GM23338 (cell line): ENCODE measurements around the gene UBE2I. TPM values are rescaled to one million over a fixed set of nuclear protein-coding genes. Genes with fewer than 3 reads are reported as not detected.
"Not testable (repeated sequence)": the region's sequence is repeated elsewhere in the genome, so short reads cannot be mapped to it uniquely, and the experiment has no call there.

Source experiments
- ATAC-seq: fragments of 200-7000 bp; cut with Tn5 transposase; 3 replicates; pipeline ENCODE4 v1.9.1; 2020
- DNase-seq: peaks from one replicate; pipeline ENCODE4 v3.0.0-alpha.2; 2015; ENCODE audit warnings: low spot score
- H2AFZ ChIP-seq: fragments of 200-600 bp; sonication (generic); 2 replicates; pipeline ENCODE4 v1.8.0; 2016; ENCODE audit warnings: antibody characterized with exemption, mild to moderate bottlenecking, moderate library complexity
- H3F3A ChIP-seq: fragments of 200-600 bp; sonication (generic); replicated peaks from 2 replicates; pipeline ENCODE4 v1.8.0; 2017; ENCODE audit warnings: antibody characterized with exemption, mixed run types, low read depth
- H3K27ac ChIP-seq: fragments of 200-600 bp; sonication (generic); 2 replicates; pipeline ENCODE4 v1.6.1; 2016; ENCODE audit warnings: low read depth
- H3K27me3 ChIP-seq: fragments of 200-600 bp; sonication (generic); 2 replicates; pipeline ENCODE4 v1.8.0; 2016; ENCODE audit warnings: mild to moderate bottlenecking, mixed run types, moderate library complexity; ENCODE audit not compliant: insufficient read depth
- H3K36me3 ChIP-seq: fragments of 200-600 bp; sonication (generic); 2 replicates; pipeline ENCODE4 v1.8.0; 2016; ENCODE audit warnings: mild to moderate bottlenecking; ENCODE audit not compliant: insufficient read depth
- H3K4me1 ChIP-seq: fragments of 200-600 bp; sonication (generic); 2 replicates; pipeline ENCODE4 v1.8.0; 2016; ENCODE audit warnings: mild to moderate bottlenecking, moderate library complexity; ENCODE audit not compliant: insufficient read depth
- H3K4me2 ChIP-seq: fragments of 200-600 bp; sonication (generic); 2 replicates; pipeline ENCODE4 v1.7.1; 2017; ENCODE audit warnings: mixed run types
- H3K4me3 ChIP-seq: fragments of 200-600 bp; sonication (generic); 2 replicates; pipeline ENCODE4 v1.6.1; 2016; ENCODE audit warnings: mixed run types
- H3K79me2 ChIP-seq: fragments of 200-600 bp; sonication (generic); replicated peaks from 2 replicates; pipeline ENCODE4 v1.8.0; 2017; ENCODE audit warnings: mild to moderate bottlenecking; ENCODE audit not compliant: insufficient read depth
- H3K9me2 ChIP-seq: fragments of 200-600 bp; sonication (generic); 2 replicates; pipeline ENCODE4 v1.8.0; 2017; ENCODE audit not compliant: insufficient read depth
- H4K20me1 ChIP-seq: fragments of 200-600 bp; sonication (generic); replicated peaks from 2 replicates; pipeline ENCODE4 v1.8.0; 2017; ENCODE audit warnings: mild to moderate bottlenecking; ENCODE audit not compliant: insufficient read depth
- H3K27ac Mint-ChIP-seq: 2 replicates; pipeline ENCODE4 v1.8.0; 2020; ENCODE audit warnings: inconsistent platforms, mild to moderate bottlenecking, moderate library complexity, mixed read lengths
- H3K27me3 Mint-ChIP-seq: 3 replicates; pipeline ENCODE4 v1.8.0; 2022; ENCODE audit warnings: low read depth, mild to moderate bottlenecking, moderate library complexity, mixed read lengths, inconsistent platforms; ENCODE audit not compliant: insufficient read depth, poor library complexity
- H3K36me3 Mint-ChIP-seq: 3 replicates; pipeline ENCODE4 v1.8.0; 2021; ENCODE audit warnings: low read depth, mild to moderate bottlenecking, inconsistent platforms, moderate library complexity, mixed read lengths
- H3K4me1 Mint-ChIP-seq: 3 replicates; pipeline ENCODE4 v1.8.0; 2020; ENCODE audit warnings: mild to moderate bottlenecking, inconsistent platforms, mixed read lengths
- H3K4me3 Mint-ChIP-seq: 3 replicates; pipeline ENCODE4 v1.8.0; 2021; ENCODE audit warnings: moderate library complexity, mild to moderate bottlenecking, inconsistent platforms, mixed read lengths
- H3K9me3 Mint-ChIP-seq: 3 replicates; pipeline ENCODE4 v1.8.0; 2020; ENCODE audit warnings: moderate library complexity, mild to moderate bottlenecking, inconsistent platforms, mixed read lengths
- EZH2 ChIP-seq: fragments of 200-600 bp; sonication (generic); IDR thresholded peaks from one replicate; pipeline ENCODE4 v1.8.0; 2017; ENCODE audit warnings: antibody characterized with exemption, mild to moderate bottlenecking, low read depth; ENCODE audit not compliant: unreplicated experiment
- EZH2phosphoT487 ChIP-seq: fragments of 200-600 bp; sonication (generic); IDR thresholded peaks from one replicate; pipeline ENCODE4 v1.8.1; 2018; ENCODE audit warnings: antibody characterized with exemption; ENCODE audit not compliant: unreplicated experiment
- NANOG ChIP-seq: IDR thresholded peaks from 2 replicates; pipeline ENCODE4 v1.6.1; 2016; ENCODE audit warnings: antibody characterized with exemption, borderline replicate concordance
- ZNF114 ChIP-seq: fragments of 250-450 bp; sonication (Bioruptor Pico); IDR thresholded peaks from 2 replicates; pipeline ENCODE4 v1.5.0; 2020; ENCODE audit warnings: mild to moderate bottlenecking, moderate library complexity
- ZNF331 ChIP-seq: fragments of 250-450 bp; sonication (Bioruptor Pico); IDR thresholded peaks from 2 replicates; pipeline ENCODE4 v1.5.0; 2020; ENCODE audit warnings: low read depth, mild to moderate bottlenecking, moderate library complexity
- polyA plus RNA-seq: library from polyadenylated mRNA; unstranded; fragments of >200 nt; fragmentation: Nextera tagmentation; extraction: Ambion mirVana; gene quantifications from 2 replicates; pipeline ENCODE4 v1.2.1, GENCODE V29; 2016
- total RNA-seq: library from RNA; depleted of rRNA; stranded (reverse); fragments of >200 nt; shearing (Covaris generic); gene quantifications from 2 replicates; pipeline ENCODE4 v1.2.3, GENCODE V29; 2014
- TF ChIP-seq, protein P1 (sequence below): fragments of 250-450 bp; sonication (Bioruptor Pico); IDR thresholded peaks from 2 replicates; pipeline ENCODE4 v1.5.0; 2020; ENCODE audit warnings: mild to moderate bottlenecking, moderate library complexity
- TF ChIP-seq, protein P2 (sequence below): IDR thresholded peaks from one replicate; pipeline ENCODE4 v1.6.1; 2018; ENCODE audit warnings: antibody characterized with exemption; ENCODE audit not compliant: unreplicated experiment

The UBE2I gene
- total and polyA plus RNA-seq, 2 experiments from 2014 or later, result 116 to 220 TPM

DNA sequence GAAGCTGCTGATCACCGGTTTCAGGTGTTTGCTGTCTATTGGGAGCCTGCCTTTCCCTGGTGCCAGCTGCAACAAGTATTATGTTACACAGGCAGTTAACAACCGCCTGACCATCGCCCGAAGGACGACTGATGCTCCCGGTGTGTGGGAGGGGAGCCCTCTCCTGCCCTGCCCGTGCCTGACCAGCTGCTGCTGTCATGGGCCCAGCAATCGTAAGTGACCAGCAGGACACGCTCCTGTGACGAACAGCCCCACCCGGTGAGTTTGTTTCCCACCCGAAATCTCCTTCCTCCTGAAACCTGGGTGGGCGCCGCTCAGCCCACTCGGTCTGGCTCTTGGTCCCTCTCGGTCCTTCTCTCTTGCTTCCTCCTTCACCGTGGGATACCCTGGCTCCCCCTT, 17.9 kb upstream of the UBE2I start:
- H2AFZ ChIP-seq, result no peak overlapping the region
- peaks cover 46% of the 10 kb centered on the region for H3K27me3 Mint-ChIP-seq
- H3K79me2 ChIP-seq, result no peaks in the 10 kb centered on the region
- H3K9me3 Mint-ChIP-seq, result no peaks in the 10 kb centered on the region
- H3K27me3 ChIP-seq, result peaks cover 32% of the 10 kb centered on the region
- H3F3A ChIP-seq, result peaks cover 6% of the 10 kb centered on the region; the same call in 1 of the 2 replicates
- no peak overlapping the region for H3K4me3 ChIP-seq
- H4K20me1 ChIP-seq, result no peaks in the 10 kb centered on the region
- no peak overlapping the region for H3K27ac Mint-ChIP-seq
- peaks cover 25% of the 10 kb centered on the region for H3K4me1 ChIP-seq
- H3K36me3 ChIP-seq, result no peaks in the 10 kb centered on the region
- no peaks in the 10 kb centered on the region for H3K36me3 Mint-ChIP-seq
- H3K4me2 ChIP-seq, result no peak overlapping the region
- ATAC-seq (no peak), DNase-seq (no peak)
- H3K9me2 ChIP-seq, result no peaks in the 10 kb centered on the region
- H3K27ac ChIP-seq, result no peak overlapping the region
- H3K4me3 Mint-ChIP-seq, result no peak overlapping the region
- TF ChIP-seq ZNF114 (no peak), EZH2 (no peak), EZH2phosphoT487 (no peak), NANOG (no peak), ZNF331 (CRISPR knock-in tag) (no peak)
- TF ChIP-seq, protein P1, sequence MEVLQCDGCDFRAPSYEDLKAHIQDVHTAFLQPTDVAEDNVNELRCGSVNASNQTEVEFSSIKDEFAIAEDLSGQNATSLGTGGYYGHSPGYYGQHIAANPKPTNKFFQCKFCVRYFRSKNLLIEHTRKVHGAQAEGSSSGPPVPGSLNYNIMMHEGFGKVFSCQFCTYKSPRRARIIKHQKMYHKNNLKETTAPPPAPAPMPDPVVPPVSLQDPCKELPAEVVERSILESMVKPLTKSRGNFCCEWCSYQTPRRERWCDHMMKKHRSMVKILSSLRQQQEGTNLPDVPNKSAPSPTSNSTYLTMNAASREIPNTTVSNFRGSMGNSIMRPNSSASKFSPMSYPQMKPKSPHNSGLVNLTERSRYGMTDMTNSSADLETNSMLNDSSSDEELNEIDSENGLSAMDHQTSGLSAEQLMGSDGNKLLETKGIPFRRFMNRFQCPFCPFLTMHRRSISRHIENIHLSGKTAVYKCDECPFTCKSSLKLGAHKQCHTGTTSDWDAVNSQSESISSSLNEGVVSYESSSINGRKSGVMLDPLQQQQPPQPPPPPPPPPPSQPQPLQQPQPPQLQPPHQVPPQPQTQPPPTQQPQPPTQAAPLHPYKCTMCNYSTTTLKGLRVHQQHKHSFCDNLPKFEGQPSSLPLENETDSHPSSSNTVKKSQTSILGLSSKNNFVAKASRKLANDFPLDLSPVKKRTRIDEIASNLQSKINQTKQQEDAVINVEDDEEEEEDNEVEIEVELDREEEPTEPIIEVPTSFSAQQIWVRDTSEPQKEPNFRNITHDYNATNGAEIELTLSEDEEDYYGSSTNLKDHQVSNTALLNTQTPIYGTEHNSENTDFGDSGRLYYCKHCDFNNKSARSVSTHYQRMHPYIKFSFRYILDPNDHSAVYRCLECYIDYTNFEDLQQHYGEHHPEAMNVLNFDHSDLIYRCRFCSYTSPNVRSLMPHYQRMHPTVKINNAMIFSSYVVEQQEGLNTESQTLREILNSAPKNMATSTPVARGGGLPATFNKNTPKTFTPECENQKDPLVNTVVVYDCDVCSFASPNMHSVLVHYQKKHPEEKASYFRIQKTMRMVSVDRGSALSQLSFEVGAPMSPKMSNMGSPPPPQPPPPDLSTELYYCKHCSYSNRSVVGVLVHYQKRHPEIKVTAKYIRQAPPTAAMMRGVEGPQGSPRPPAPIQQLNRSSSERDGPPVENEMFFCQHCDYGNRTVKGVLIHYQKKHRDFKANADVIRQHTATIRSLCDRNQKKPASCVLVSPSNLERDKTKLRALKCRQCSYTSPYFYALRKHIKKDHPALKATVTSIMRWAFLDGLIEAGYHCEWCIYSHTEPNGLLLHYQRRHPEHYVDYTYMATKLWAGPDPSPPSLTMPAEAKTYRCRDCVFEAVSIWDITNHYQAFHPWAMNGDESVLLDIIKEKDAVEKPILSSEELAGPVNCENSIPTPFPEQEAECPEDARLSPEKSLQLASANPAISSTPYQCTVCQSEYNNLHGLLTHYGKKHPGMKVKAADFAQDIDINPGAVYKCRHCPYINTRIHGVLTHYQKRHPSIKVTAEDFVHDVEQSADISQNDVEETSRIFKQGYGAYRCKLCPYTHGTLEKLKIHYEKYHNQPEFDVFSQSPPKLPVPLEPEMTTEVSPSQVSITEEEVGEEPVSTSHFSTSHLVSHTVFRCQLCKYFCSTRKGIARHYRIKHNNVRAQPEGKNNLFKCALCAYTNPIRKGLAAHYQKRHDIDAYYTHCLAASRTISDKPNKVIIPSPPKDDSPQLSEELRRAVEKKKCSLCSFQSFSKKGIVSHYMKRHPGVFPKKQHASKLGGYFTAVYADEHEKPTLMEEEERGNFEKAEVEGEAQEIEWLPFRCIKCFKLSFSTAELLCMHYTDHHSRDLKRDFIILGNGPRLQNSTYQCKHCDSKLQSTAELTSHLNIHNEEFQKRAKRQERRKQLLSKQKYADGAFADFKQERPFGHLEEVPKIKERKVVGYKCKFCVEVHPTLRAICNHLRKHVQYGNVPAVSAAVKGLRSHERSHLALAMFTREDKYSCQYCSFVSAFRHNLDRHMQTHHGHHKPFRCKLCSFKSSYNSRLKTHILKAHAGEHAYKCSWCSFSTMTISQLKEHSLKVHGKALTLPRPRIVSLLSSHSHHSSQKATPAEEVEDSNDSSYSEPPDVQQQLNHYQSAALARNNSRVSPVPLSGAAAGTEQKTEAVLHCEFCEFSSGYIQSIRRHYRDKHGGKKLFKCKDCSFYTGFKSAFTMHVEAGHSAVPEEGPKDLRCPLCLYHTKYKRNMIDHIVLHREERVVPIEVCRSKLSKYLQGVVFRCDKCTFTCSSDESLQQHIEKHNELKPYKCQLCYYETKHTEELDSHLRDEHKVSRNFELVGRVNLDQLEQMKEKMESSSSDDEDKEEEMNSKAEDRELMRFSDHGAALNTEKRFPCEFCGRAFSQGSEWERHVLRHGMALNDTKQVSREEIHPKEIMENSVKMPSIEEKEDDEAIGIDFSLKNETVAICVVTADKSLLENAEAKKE, result no peak
- TF ChIP-seq, protein P2, sequence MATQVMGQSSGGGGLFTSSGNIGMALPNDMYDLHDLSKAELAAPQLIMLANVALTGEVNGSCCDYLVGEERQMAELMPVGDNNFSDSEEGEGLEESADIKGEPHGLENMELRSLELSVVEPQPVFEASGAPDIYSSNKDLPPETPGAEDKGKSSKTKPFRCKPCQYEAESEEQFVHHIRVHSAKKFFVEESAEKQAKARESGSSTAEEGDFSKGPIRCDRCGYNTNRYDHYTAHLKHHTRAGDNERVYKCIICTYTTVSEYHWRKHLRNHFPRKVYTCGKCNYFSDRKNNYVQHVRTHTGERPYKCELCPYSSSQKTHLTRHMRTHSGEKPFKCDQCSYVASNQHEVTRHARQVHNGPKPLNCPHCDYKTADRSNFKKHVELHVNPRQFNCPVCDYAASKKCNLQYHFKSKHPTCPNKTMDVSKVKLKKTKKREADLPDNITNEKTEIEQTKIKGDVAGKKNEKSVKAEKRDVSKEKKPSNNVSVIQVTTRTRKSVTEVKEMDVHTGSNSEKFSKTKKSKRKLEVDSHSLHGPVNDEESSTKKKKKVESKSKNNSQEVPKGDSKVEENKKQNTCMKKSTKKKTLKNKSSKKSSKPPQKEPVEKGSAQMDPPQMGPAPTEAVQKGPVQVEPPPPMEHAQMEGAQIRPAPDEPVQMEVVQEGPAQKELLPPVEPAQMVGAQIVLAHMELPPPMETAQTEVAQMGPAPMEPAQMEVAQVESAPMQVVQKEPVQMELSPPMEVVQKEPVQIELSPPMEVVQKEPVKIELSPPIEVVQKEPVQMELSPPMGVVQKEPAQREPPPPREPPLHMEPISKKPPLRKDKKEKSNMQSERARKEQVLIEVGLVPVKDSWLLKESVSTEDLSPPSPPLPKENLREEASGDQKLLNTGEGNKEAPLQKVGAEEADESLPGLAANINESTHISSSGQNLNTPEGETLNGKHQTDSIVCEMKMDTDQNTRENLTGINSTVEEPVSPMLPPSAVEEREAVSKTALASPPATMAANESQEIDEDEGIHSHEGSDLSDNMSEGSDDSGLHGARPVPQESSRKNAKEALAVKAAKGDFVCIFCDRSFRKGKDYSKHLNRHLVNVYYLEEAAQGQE, result no peak
- peaks cover 38% of the 10 kb centered on the region for H3K4me1 Mint-ChIP-seq

DNA sequence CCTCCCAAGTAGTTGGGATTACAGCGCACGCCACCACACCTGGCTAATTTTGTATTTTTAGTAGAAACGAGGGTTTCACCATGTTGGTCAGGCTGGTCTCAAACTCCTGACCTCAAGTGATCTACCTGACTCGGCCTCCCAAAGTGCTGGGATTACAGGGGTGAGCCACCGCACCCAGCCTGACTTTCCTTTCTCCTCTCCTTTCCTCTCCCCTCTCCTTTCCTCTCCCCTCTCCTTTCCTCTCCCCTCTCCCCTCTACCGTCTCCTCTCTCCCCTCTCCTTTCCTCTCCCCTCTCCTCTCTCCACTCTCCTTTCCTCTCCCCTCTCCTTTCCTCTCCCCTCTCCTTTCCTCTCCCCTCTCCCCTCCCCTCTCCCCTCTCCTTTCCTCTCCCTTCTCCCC, 17.2 kb upstream of the UBE2I start:
- H3K4me3 ChIP-seq, H3K36me3 Mint-ChIP-seq, H3K27ac ChIP-seq, H4K20me1 ChIP-seq, H3K9me2 ChIP-seq, H3K36me3 ChIP-seq, DNase-seq, ATAC-seq, H3K79me2 ChIP-seq, H3K9me3 Mint-ChIP-seq, H3K4me2 ChIP-seq, H3K4me3 Mint-ChIP-seq, H2AFZ ChIP-seq, H3K27ac Mint-ChIP-seq, H3F3A ChIP-seq: not testable (repeated sequence)
- Histone ChIP-seq H3K4me1 (peaks cover 25% of the 10 kb centered on the region), H3K27me3 (peaks cover 32% of the 10 kb centered on the region)
- H3K4me1 Mint-ChIP-seq, result peaks cover 43% of the 10 kb centered on the region
- H3K27me3 Mint-ChIP-seq, result peaks cover 45% of the 10 kb centered on the region

DNA sequence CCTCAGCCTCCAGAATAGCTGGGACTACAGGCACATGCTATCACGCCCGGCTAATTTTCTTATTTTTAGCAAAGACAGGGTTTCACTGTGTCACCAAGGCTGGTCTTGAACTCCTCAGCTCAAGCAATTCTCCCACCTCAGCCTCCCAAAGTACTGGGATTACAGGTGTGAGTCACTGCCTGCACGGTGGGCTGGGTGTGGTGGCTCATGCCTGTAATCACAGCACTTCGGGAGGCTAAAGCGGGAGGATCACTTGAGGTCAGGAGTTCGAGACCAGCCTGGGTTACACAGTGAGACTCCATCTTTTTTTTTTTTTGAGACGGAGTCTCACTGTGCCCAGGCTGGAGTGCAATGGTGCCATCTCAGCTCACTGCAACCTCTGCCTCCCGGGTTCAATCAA, 16.6 kb upstream of the UBE2I start:
- H3K4me2 ChIP-seq, result not testable (repeated sequence)

More for the DNA sequence above, 16.6 kb upstream of the UBE2I start:
- H3K27me3 Mint-ChIP-seq, result peaks cover 41% of the 10 kb centered on the region
- H3K4me3 ChIP-seq, H3K9me3 Mint-ChIP-seq, DNase-seq, H3K4me3 Mint-ChIP-seq, H3K36me3 Mint-ChIP-seq, H3K9me2 ChIP-seq, H3K27ac ChIP-seq, H3K36me3 ChIP-seq, H3K27ac Mint-ChIP-seq, H4K20me1 ChIP-seq, H3F3A ChIP-seq, H3K79me2 ChIP-seq, H2AFZ ChIP-seq, ATAC-seq: not testable (repeated sequence)
- Histone ChIP-seq H3K27me3 (peaks cover 32% of the 10 kb centered on the region), H3K4me1 (peaks cover 25% of the 10 kb centered on the region)
- H3K4me1 Mint-ChIP-seq, result peaks cover 40% of the 10 kb centered on the region
